Parathyroid adenoma (tissue), 2 donors: ENCODE results near the gene ITFG2.

ENCODE experiments used
- H2AFZ ChIP-seq: fragments of 300-600 bp; sonication (generic); one replicate; pipeline ENCODE4 v1.7.0; 2017; ENCODE audit warnings: antibody characterized with exemption, mild to moderate bottlenecking
- H3K27ac ChIP-seq: fragments of 300-600 bp; sonication (generic); one replicate; pipeline ENCODE4 v1.7.0; 2017
- H3K27me3 ChIP-seq: fragments of 300-600 bp; sonication (generic); one replicate; pipeline ENCODE4 v1.7.0; 2017; ENCODE audit warnings: low read length; ENCODE audit not compliant: control insufficient read depth, insufficient read depth
- H3K36me3 ChIP-seq: fragments of 300-600 bp; sonication (generic); one replicate; pipeline ENCODE4 v1.7.0; 2017; ENCODE audit warnings: low read length; ENCODE audit not compliant: control insufficient read depth, insufficient read depth
- H3K4me1 ChIP-seq: fragments of 300-600 bp; sonication (generic); one replicate; pipeline ENCODE4 v1.7.0; 2017; ENCODE audit warnings: control low read depth
- H3K4me2 ChIP-seq: fragments of 300-600 bp; sonication (generic); one replicate; pipeline ENCODE4 v1.7.0; 2017; ENCODE audit warnings: low read length
- H3K4me3 ChIP-seq: fragments of 300-600 bp; sonication (generic); one replicate; pipeline ENCODE4 v1.7.0; 2017; ENCODE audit warnings: low read depth, low read length
- H3K79me2 ChIP-seq: fragments of 300-600 bp; sonication (generic); one replicate; pipeline ENCODE4 v1.7.0; 2017; ENCODE audit warnings: control low read depth
- H3K9ac ChIP-seq: fragments of 300-600 bp; sonication (generic); one replicate; pipeline ENCODE4 v1.7.0; 2017; ENCODE audit warnings: mild to moderate bottlenecking
- H3K9me3 ChIP-seq: fragments of 300-600 bp; sonication (generic); one replicate; pipeline ENCODE4 v1.7.0; 2017; ENCODE audit warnings: low read length; ENCODE audit not compliant: control insufficient read depth
- CTCF ChIP-seq: fragments of 300-600 bp; sonication (generic); IDR thresholded peaks from one replicate; pipeline ENCODE4 v1.7.0; 2017; ENCODE audit warnings: antibody characterized with exemption, mild to moderate bottlenecking
- donor health status: primary hyperparathyroidism.

Gene ITFG2

GRCh38 chr12:2812290-2813213 lies at the start of gene ITFG2:
ITFG2 (plus strand) TSS chr12:2812668; CDS start chr12:2812761, 93 bp downstream.
- peak within 1 kb of the TSS; percentile 98 for H3K4me3 ChIP-seq
- H3K4me2 ChIP-seq = peak within 1 kb of the TSS; percentile 77
- peak within 1 kb of the TSS; percentile 95 for H3K27ac ChIP-seq
- H3K9me3 ChIP-seq = no peaks in the 10 kb centered on the region
- H3K9ac ChIP-seq = peak within 1 kb of the TSS; percentile 75
- H3K27me3 ChIP-seq = no peaks in the 10 kb centered on the region
- H3K36me3 ChIP-seq = no peaks in the 10 kb centered on the region
- no peaks in the 10 kb centered on the region for H3K4me1 ChIP-seq
- peak within 1 kb of the TSS; percentile 95 for H2AFZ ChIP-seq
- H3K79me2 ChIP-seq = peaks cover 17% of the 10 kb centered on the region
- no peak for TF ChIP-seq CTCF

GRCh38 chr12:2764398-2764797 lies 48.1 kb upstream of the ITFG2 start:
- no peaks in the 10 kb centered on the region for H3K36me3 ChIP-seq
- no peak overlapping the region for H3K27ac ChIP-seq
- TF ChIP-seq CTCF = no peak
- no peaks in the 10 kb centered on the region for H3K9me3 ChIP-seq
- no peaks in the 10 kb centered on the region for H3K4me1 ChIP-seq
- no peaks in the 10 kb centered on the region for H3K79me2 ChIP-seq
- no peak overlapping the region for H3K4me3 ChIP-seq
- no peak overlapping the region for H3K9ac ChIP-seq
- H3K27me3 ChIP-seq = no peaks in the 10 kb centered on the region
- no peak overlapping the region for H2AFZ ChIP-seq
- no peak overlapping the region for H3K4me2 ChIP-seq

- Histone ChIP-seq H3K79me2 (no peaks in the 10 kb centered on the region), H3K9ac (no peak overlapping the region), H3K27ac (no peak overlapping the region), H3K4me2 (no peak overlapping the region), H3K9me3 (no peaks in the 10 kb centered on the region), H2AFZ (no peak overlapping the region), H3K27me3 (no peaks in the 10 kb centered on the region), H3K4me1 (no peaks in the 10 kb centered on the region), H3K4me3 (no peak overlapping the region), H3K36me3 (no peaks in the 10 kb centered on the region)
- no peak for TF ChIP-seq CTCF
These were observed 47.4 kb upstream of the ITFG2 start for GRCh38 chr12:2765052-2765451.

GRCh38 chr12:2765608-2766007 lies 46.9 kb upstream of the ITFG2 start:
- Histone ChIP-seq H2AFZ (no peak overlapping the region), H3K36me3 (no peaks in the 10 kb centered on the region), H3K9me3 (no peaks in the 10 kb centered on the region), H3K4me2 (no peak overlapping the region), H3K4me1 (no peaks in the 10 kb centered on the region), H3K9ac (no peak overlapping the region), H3K79me2 (no peaks in the 10 kb centered on the region), H3K27ac (no peak overlapping the region), H3K27me3 (no peaks in the 10 kb centered on the region), H3K4me3 (no peak overlapping the region)
- TF ChIP-seq CTCF = no peak
